KOPT-K1 (cell line): ENCODE results near the gene CD93.

Experiments used
- H3K27ac ChIP-seq: fragments of 200-600 bp; sonication (generic); 2 replicates; pipeline ENCODE4 v1.5.1; 2016; ENCODE audit warnings: antibody characterized with exemption, mild to moderate bottlenecking, low read depth, low read length; ENCODE audit not compliant: poor library complexity, severe bottlenecking
- H3K36me3 ChIP-seq: fragments of 200-600 bp; sonication (generic); 2 replicates; pipeline ENCODE4 v1.5.1; 2017; ENCODE audit warnings: antibody characterized with exemption, mild to moderate bottlenecking, low read length, moderate library complexity; ENCODE audit not compliant: insufficient read depth
- H3K9me3 ChIP-seq: fragments of 200-600 bp; sonication (generic); 2 replicates; pipeline ENCODE4 v1.5.1; 2017; ENCODE audit warnings: antibody characterized with exemption, low read length, mild to moderate bottlenecking; ENCODE audit not compliant: insufficient read depth, poor library complexity, severe bottlenecking

Gene CD93

GRCh38 chr20:23123886-23124285 is 37.8 kb upstream of the CD93 start:
- no peak overlapping the region for H3K27ac ChIP-seq
- no peaks in the 10 kb centered on the region for H3K36me3 ChIP-seq
- H3K9me3 ChIP-seq: no peaks in the 10 kb centered on the region

GRCh38 chr20:23122796-23123655 is 36.9 kb upstream of the CD93 start:
- Histone ChIP-seq H3K27ac (no peak overlapping the region), H3K36me3 (no peaks in the 10 kb centered on the region), H3K9me3 (no peaks in the 10 kb centered on the region)

- Histone ChIP-seq H3K36me3 (no peaks in the 10 kb centered on the region), H3K27ac (no peak overlapping the region), H3K9me3 (no peaks in the 10 kb centered on the region)
Observed at GRCh38 chr20:23122321-23122720, 36.2 kb upstream of the CD93 start.

- no peaks in the 10 kb centered on the region for H3K36me3 ChIP-seq
- no peaks in the 10 kb centered on the region for H3K9me3 ChIP-seq
- H3K27ac ChIP-seq: no peak overlapping the region
Observed at GRCh38 chr20:23121751-23122320, 35.7 kb upstream of the CD93 start.

GRCh38 chr20:23120936-23121750 is 35.0 kb upstream of the CD93 start:
- no peaks in the 10 kb centered on the region for H3K9me3 ChIP-seq
- no peaks in the 10 kb centered on the region for H3K36me3 ChIP-seq
- H3K27ac ChIP-seq: no peak overlapping the region

- H3K27ac ChIP-seq: no peak overlapping the region
Observed at GRCh38 chr20:23120261-23120660, 34.1 kb upstream of the CD93 start.

GRCh38 chr20:23119456-23120216 is 33.5 kb upstream of the CD93 start:
- Histone ChIP-seq H3K27ac (no peak overlapping the region), H3K9me3 (no peaks in the 10 kb centered on the region), H3K36me3 (no peaks in the 10 kb centered on the region)

More at GRCh38 chr20:23120261-23120660, 34.1 kb upstream of the CD93 start:
- Histone ChIP-seq H3K9me3 (no peaks in the 10 kb centered on the region), H3K36me3 (no peaks in the 10 kb centered on the region)

GRCh38 chr20:23118766-23119165 is 32.6 kb upstream of the CD93 start:
- Histone ChIP-seq H3K27ac (no peak overlapping the region), H3K36me3 (no peaks in the 10 kb centered on the region), H3K9me3 (no peaks in the 10 kb centered on the region)

GRCh38 chr20:23118144-23118543 is 32.0 kb upstream of the CD93 start:
- Histone ChIP-seq H3K27ac (no peak overlapping the region), H3K9me3 (no peaks in the 10 kb centered on the region), H3K36me3 (no peaks in the 10 kb centered on the region)

GRCh38 chr20:23117738-23118137 is 31.6 kb upstream of the CD93 start:
- Histone ChIP-seq H3K36me3 (no peaks in the 10 kb centered on the region), H3K27ac (no peak overlapping the region), H3K9me3 (no peaks in the 10 kb centered on the region)

GRCh38 chr20:23116311-23117089 is 30.4 kb upstream of the CD93 start:
- H3K27ac ChIP-seq: no peak overlapping the region
- no peaks in the 10 kb centered on the region for H3K9me3 ChIP-seq
- no peaks in the 10 kb centered on the region for H3K36me3 ChIP-seq

GRCh38 chr20:23115822-23116221 is 29.7 kb upstream of the CD93 start:
- Histone ChIP-seq H3K36me3 (no peaks in the 10 kb centered on the region), H3K27ac (no peak overlapping the region), H3K9me3 (no peaks in the 10 kb centered on the region)

GRCh38 chr20:23114448-23115082 is 28.4 kb upstream of the CD93 start:
- Histone ChIP-seq H3K36me3 (no peaks in the 10 kb centered on the region), H3K9me3 (no peaks in the 10 kb centered on the region), H3K27ac (no peak overlapping the region)

GRCh38 chr20:23114018-23114417 is 27.9 kb upstream of the CD93 start:
- no peaks in the 10 kb centered on the region for H3K9me3 ChIP-seq
- no peak overlapping the region for H3K27ac ChIP-seq
- H3K36me3 ChIP-seq: no peaks in the 10 kb centered on the region
